HG03565 (cell line): ENCODE results near the gene MICAL3.

Source experiments
- ATAC-seq: cut with Tn5 transposase; IDR thresholded peaks from one replicate; pipeline ENCODE4 v1.9.1; 2021; ENCODE audit warnings: mild to moderate bottlenecking, moderate library complexity; ENCODE audit not compliant: unreplicated experiment

MICAL3 gene

DNA sequence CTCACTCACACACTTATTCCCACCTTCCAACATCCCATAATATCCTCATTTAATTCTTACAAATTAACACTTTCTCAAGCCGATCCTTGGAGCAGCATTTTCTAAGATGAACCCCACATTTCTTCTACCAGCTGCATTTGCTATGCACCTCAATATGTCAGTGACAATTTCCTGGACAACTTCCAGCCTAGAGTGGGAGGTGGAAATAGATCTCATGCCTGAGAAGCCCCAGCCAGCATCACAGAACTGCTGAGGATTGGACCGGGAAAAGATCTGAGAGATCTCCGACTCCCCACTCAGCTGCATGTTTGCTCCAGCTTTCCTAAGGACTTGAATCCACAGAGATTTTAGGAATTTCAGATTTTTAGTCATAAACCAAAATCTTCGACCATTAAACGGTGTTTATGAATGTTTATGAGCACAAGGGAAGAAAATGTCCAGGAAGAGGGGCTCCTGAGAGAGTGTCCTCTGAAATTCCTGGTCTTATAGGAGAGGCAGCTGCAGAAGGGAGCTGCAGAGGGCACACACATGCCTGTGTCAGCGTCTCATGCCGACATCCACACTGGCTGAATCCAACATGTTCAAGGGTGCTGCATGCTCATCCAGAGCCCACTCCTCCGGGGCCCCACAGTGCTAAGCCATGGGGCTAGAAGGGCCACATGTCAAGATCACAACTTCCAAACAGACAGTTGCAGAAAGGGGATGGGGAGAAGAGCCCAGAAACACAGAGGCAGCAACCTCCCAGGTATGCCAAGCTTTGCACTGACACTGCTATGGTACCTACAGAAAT lies 68.6 kb downstream of the MICAL3 start:
- no peak for ATAC-seq

DNA sequence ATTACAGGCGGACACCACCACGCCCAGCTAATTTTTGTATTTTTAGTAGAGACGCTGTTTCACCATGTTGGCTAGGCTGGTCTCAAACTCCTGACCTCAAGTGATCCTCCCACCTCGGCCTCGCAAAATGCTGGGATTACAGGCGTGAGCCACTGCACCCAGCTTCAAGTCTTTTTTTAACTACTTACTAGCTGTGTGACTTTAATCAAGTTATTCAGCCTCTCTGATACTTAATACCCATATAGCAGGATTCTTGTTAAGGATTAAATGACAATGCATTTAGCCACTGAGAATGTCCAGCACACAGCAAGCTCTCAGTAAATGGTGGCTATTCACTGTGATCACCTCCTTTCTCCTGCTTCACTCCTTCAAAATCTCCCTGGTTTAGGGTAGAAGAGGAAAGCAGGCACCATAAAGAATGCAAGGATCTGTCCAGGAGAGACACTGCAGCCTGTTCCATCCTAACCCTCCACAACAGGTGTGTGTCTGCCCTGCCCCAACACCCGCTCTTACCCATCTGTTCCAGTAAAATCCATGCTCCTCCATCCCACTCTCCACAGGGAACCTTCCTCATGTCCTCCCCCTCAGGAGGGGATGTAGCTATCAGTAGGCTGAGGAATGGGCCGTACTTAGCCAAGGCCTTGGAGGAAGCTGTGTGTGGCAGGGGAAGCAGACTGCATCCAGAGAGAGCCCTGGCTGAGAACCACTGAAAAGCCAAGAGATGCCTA lies 69.3 kb downstream of the MICAL3 start:
- ATAC-seq: no peak

DNA sequence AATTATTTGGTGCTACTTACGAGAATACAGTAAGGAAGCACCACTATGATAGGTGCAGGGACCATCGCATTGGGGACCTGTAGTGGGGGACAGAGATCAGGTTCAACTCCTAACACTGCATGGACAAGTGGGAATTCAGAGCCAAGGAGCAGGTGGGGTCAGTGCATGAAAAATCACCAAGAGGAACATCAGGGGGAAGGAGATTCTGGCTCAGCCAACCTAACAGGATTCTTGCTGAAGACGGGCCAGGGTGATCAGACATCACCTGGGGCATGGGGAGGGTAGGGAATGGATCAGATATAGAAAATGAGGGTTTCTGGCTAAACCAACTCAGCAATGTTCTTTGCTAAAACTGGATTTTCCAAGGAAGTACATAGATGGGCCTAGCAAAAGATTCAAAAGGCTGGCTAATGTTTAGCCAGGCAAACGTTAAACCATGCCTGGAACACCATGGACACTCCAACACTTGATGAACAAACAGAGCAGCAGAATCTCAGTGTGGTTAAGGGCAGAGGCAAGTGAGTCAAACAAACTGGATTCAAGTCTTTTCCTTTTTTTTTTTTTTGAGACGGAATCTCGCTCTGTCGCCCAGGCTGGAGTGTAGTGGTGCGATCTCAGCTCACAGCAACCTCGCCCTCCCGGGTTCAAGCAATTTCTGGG lies 70.0 kb downstream of the MICAL3 start:
- ATAC-seq: no peak

DNA sequence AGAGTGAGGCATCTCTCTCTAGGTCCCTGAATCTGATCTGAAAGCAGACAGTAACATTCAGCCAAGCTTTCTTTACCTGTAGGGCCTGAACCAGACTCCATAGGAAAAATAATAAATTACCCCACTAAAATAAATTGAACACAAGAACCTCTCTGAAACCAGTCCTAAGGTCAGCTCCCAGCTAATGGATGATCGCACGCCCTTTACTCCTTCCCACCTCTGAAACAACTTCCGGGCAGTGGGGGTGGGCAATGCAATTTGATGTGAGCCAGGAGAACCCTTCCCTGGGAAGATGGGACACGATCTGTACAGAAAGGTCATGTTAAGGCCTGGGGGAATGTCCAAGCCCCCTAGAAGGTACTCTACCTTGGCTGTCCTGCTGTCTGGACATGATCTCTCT lies 71.2 kb downstream of the MICAL3 start:
- no peak for ATAC-seq

DNA sequence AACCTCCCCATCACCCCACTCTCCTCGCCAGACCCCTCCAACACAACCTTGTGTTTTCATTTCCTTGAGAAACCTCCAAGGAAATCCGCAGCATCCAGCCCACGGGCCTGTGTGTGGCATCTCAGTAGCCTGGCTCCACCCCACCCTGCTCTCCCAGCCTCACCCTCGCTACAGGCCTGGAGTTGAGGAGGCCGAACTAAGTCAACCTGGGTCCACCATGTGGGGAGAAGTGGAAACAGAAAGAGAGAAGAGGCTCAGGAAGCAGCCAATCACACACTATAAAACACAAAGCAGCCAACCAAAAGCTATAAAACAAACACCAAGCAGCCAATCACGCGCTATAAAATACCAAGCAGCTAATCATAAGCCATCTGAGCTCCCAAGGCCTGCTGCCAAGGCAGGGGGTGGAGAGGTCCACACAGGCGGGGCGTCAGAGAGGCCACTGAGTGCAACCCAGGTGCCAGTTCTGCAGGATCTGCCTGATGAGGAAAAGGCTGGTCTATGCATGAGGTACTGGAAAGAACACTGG lies 72.0 kb downstream of the MICAL3 start:
- ATAC-seq: no peak

- no peak for ATAC-seq
Measured at GRCh38 chr22:17951315-17951714, 73.0 kb downstream of the MICAL3 start.

GRCh38 chr22:17950651-17951214 lies 73.6 kb downstream of the MICAL3 start:
- ATAC-seq: no peak

DNA sequence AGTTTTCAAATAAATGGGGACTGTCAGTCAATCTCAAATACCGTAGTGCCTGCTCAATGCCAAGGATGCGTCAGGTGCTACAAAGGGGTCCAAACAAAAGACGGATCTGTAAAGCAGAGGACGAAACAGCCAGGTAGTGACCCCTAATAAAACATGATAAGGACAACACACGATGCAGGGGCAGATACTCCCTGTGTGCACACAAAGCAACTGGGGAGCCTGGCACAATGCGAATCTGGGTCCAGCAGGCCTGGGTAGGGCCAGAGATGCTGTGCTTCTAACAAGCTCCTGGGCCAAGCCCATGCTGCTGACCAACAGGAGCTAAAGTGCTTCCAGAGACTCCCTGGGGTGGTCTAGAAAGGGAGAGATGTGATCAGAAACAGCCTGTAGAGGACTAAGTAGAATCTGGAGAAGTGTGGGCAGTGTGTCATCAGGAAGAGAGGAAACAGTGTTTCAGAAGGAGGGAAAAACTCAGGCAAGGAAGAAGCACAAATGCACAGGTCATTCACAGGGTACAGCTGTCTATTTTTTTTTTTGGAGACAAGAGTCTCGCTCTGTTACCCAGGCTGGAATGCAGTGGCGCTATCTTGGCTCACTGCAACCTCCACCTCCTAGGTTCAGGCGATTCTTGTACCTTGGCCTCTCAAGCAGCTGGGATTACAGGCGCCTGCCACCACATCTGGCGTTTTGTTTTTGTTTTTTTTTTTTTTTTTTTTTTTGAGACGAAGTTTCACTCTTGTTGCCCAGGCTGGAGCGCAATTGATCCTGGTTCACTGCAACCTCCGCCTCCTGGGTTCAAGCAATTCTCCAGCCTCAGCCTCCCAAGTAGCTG lies 74.5 kb downstream of the MICAL3 start:
- ATAC-seq: no peak

DNA sequence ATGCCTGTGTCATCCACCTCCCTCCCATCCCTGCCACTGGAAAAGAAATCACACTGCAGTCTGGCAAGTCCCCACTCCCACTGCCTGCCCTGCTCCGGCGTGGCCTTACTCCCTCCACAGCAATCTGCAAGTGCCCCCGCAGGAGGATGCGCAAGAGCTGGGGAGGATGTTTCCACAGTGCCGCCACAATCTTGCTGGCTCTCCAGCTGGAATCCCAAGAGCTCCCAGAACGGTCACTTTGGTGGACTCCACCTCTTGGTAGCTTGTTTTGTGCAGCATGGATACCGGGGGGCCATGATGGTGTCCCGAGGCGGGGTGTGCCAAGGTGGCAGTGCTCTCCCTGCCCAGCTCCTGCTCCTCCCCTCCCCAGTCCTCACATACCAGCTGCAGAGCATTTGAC lies 76.3 kb downstream of the MICAL3 start:
- no peak for ATAC-seq

DNA sequence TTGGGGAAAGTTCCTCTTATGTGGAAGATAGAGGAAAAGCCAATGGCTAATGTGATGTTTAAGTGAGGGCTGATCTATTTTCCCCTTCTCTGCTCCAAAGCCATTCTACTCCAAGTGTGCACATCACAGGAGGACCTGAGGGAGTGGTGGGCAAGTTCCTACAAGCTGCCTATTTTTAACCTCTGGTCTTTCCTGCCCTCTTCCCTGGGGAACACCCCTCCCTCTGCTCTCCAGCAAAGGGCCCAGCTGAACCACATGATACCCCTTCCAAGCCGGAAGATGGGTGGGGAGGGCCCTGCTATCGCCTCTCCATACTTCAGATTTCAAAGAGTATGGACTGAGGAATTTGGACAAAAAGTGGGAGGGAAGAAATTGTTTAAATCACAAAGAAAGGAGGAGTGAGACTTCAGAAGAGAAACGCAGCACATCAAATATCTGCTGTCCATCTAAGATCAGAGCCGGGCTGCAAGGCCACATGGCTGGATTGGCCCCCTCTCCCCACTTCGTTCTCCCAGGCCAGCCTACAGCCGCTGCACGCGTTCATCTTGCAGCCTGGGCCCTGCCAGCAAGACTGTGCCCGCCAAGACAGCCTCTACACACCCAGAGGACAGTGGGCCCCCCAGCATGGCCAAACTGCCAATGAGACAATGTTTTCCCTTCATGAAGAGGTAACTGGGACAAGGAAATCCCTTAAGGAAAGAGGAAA lies 77.5 kb downstream of the MICAL3 start:
- ATAC-seq: no peak

GRCh38 chr22:17945888-17946648 lies 78.3 kb downstream of the MICAL3 start:
- ATAC-seq: no peak

- no peak for ATAC-seq
Measured at GRCh38 chr22:17945156-17945887, 79.0 kb downstream of the MICAL3 start.

GRCh38 chr22:17944256-17944655 lies 80.1 kb downstream of the MICAL3 start:
- no peak for ATAC-seq

DNA sequence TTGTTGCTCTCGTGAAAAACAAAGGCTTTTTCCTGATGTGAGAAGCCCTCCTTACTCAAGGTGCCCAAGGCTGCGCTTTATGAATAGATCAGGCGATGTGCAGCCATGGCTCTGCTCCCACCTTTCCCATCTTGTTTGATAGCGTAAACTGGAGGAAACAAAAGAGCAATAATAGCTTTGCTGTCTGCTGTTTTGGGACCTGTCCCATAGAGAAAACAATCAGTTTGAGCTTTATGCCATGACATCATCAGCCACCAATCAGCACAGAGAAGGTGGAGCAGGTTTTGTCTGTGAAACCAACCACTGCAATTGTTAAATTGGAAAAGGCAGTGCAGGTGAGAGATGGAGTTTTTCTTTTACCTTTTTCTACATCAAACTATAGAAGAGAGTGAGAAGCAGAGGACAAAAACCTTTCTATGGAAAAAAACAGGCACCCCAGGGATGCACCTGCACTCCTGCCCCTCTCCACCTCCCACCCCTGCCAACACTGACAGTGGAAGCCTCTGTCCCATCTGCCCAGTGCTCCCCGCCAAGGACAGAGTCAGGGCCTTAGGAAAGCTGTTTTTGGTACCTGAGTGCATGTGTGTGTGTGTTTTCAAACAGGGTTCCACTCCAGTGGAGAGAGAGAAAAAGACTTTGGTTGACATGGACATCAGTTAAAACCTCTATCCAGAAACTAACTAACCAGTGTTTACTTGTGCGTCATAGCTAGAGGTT lies 80.7 kb downstream of the MICAL3 start:
- no peak for ATAC-seq

GRCh38 chr22:17942721-17943120 lies 81.6 kb downstream of the MICAL3 start:
- ATAC-seq: no peak

DNA sequence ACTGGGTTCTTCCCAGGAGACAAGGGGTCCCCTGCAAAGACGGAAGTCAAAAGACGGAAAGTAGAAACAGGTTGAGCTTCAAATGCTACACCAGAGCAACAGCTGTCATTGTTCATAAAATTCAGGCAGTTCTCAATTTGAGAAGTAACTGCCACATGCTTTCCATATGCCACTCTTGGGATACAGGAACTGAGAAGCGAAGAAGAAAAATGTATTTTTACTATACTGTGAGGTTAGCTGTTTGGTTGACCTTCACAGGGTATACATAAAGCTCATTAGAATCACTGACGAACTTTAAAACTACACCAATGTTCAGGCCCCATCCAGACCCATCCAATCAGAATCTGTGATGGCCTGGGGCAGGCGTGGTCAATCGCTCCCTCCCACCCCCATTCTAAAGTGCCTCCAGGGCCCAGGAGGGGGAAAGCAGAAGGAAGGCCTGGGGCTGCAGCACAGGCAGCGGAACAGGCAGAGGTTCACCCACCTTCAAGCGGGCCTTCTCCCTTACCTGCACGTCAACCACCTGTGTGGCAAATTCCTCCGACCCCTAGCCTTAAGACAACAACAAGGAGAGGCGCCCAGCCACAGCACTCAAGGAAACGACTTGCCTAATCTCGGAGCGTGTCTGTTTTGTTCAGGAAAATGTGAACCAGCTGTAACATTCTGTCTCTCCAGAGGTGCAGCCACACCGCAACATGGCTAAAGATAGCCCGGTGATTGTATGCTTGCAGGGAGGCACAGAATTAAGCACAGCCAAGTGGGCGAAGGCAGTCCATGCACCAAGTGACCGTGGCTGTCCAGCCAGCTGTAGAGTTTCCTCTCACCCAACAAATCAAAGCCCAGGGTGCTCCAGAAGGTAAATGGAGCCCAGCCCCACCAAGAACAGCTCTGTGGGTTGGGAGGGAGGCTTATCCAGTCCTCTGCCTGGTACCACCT lies 82.6 kb downstream of the MICAL3 start:
- ATAC-seq: no peak

GRCh38 chr22:17939579-17939978 lies 84.8 kb downstream of the MICAL3 start:
- no peak for ATAC-seq
